Measurements from ENCODE around the gene SLC12A8.

The SLC12A8 gene

DNA sequence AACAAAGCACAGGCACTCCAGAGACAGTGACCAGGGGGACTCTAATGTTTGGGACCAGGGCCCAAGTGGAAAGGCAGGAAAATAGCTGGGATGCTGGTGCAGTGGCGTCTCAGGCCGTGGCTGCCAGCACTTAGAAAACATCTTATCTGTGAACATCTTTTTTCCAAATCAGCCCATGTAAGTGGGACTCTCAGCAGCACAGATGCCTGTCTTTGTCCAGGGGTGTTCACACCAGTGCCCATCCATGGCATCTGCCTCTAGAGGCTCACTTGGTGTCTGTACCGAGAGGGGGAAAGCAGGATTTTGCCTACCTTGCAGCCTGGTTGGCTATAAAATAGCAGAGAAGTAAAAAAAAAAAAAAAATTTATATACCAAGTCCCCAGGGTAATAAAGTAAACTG, 26.7 kb downstream of the SLC12A8 start:
- no peak for DNase-seq

DNA sequence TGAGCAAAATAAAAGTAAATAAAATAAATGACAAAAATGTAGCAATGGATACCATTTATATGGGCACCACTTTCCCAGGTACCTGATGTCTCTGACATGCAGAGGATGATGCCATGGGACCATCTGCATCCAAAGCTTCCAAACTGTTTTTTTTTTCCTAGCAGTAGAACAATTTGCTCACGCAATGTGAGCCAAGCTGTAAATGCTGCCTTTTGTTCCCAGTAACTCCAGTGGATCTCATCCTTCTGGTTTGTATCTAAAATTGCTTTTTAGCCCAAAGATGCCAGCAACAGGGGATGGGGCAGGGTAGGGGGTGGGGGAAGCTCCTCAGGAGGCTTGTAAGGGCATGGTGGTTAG, 32.7 kb downstream of the SLC12A8 start:
- DNase-seq: no peak

DNA sequence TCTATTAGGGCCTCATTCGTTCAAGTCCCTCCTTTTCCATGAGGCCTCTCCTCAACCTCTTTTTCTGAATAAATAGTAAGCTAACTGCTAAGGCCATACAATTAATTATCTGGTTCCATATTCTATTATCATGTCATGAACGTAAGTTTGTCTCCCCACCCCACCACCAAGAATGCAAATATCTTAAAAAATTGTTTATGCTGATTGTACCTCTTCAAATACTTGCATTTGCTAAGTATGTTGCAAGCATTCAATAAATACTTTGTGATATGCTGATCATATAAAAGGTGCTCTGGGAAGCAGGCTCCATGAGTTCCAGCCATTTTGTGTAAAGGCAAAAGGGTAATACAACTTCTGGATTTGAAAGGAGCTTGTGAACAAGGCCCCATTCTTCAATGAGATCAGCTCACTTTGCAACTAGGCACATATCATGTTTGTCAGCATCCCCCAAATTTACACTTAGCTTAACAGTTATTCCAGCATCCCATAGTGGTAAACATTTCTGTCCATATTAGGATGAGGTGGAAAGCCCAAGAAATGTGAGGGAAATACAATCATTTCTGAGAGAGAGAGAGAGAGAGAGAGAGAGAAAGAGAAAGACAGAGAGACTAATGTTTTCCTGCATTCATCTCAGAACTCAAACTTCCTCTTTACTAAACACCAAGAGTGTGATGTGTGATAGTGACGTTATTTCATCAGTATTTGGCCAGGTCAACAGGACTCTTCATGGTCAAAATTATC, 33.2 kb downstream of the SLC12A8 start:
- no peak for DNase-seq

DNA sequence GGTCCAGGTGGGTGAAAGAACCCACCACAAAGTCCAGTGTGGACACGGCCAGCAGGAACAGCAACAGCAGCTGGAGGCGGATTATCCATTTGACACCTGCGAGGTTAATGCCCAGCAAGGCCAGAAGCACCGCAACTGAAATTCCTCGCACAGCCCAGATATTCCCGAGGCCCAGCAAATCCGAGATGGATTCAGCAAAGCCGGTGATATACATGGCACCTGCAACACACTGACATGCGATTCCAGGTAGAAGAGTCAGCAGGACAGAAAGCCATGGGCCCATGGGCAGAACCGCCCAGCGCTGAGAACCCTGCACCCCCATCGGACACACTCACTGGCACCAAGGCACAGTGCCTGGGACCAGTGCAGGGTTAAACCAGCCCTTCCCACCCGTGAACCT, 34.8 kb downstream of the SLC12A8 start:
- DNase-seq: no peak

DNA sequence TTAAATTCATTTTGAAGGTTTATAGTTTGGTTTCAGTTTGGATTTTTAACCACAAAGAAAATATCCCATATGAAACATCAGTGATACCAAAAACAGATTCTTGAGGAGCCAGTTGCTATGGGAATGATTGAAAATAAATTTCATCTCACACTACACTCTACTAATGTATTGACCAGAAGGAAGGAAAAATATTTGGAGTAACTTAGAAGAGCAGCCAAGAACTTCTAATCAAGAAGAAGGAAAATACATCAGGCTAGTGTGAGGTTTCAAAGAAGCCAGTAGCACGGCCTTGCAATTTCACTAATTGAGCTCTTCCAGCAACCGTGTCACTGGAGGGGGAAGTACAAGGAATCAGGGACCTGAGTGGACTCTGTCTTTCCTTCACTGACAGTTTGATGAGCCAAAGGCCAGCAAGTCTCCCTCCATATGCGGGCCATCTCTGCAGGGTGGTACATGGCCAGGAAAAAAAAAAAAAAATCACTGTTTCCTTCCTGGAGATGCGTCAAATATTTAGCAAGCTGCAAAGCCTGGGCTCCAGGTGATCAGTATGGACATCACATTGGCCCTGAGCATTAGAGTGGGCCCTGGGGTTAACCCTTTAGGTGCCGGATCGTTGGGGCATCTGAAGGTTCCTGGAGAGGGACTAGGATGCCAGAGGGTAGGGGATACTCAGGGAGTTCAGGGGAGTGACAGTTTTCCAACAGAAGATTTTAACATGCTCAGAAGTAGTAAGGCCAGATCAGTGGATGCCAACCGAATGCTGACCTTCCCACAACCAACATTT, 37.1 kb downstream of the SLC12A8 start:
- DNase-seq: no peak

GRCh38 chr3:125172346-125172745, 40.2 kb downstream of the SLC12A8 start:
- no peak for DNase-seq

- no peak for DNase-seq
Observed at GRCh38 chr3:125168711-125169393, 43.7 kb downstream of the SLC12A8 start.

- DNase-seq: no peak
Observed at GRCh38 chr3:125166599-125167136, 45.9 kb downstream of the SLC12A8 start.

GRCh38 chr3:125165948-125166553, 46.5 kb downstream of the SLC12A8 start:
- DNase-seq: no peak

- DNase-seq: no peak
Observed at GRCh38 chr3:125165189-125165947, 47.2 kb downstream of the SLC12A8 start.

DNA sequence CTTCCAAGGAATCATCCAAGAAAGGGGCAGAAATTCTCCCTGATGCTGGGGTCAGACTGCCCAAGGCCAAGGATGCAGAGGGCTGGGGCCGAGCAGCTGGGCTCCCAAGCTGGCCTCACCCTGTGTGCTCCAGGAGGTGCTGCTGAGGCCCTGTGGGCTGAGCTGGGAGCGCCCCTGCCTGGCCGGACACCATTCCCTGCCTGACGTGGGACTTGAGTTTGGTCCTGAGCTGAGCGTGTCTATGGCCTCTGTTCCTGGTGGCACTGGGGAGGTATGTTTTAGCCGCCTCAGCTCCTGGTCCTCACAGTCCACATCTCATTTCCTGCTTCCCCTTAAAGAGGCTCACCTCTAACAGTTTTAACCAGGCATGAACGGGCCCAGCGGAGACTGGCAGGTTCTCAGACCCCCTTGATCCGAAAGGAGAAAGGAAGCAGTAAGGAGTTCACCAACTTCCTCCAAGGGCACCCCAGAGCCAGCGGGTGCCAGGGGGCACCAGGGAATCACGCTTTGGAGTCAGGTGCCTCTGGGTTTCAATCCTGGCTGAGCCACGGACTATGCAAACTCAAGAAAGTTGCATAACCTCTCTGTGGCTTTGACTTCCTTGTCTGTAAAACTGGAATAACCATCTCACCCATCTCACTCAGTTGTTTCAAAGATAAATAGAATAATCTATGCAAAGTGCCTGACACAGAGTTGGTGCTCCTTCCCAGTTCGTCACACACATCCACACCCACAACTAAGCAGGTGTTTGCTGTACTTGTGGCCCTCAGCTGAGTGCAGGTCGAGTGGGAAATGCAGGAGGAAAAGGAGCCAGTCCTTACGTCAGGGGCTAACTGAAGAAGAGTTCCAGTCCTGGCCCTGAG, 48.6 kb downstream of the SLC12A8 start:
- DNase-seq: no peak

- no peak for DNase-seq
Observed at GRCh38 chr3:125161607-125162219, 50.8 kb downstream of the SLC12A8 start.

DNA sequence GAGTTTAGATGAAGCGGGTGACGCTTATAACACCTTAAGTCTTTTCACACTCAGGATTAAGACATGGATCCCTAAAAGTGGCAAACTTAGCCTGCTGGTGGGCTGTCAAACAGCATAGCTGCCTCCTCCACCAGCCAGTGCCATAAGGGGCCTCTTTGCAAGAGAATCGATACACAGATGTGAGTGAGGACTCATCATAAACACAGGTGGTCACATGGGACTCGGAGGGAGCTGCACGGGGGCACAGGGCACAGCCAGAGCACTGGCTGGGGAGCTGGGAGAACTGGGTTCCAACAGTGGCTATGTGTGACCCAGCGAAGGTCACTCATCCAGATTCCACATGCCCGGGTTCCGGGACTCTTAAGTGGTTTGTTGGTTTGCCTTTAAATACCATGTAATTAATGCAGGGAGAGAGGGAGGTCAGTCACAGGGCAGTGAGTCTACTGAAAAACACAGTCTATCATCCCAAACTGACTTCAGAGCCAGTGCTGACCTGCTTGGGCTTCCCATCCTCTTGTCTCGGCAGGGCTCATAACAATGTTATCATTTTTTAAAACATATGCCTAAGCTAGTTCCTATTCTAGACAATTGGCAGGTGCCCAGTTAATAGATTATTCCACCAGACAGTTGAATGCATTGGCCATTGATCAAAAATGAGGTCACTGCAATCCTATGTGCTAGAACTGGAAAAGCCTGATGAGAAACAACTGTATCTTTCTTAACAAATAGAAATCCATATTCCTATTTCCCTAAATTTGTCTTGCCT, 51.8 kb downstream of the SLC12A8 start:
- no peak for DNase-seq

GRCh38 chr3:125157183-125157582, 55.4 kb downstream of the SLC12A8 start:
- DNase-seq: no peak

DNA sequence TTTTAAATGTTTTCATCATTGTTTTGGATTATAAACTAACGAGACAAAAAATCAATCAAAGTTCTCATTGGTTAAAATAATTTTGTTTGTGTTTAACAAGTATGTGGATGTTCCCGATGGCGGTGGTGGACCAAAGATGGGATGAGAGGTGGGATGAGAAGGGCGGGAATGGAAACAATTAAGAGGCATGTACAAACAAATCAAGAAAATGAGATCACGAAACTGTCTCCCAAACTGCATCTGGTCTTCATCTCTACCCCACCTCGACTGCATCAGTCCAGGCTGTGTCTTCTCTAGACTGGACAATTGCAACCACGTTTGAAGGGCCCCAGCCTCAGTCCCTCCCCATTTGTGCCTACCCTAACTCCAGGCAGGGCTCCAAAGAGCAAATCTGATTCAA, 56.1 kb downstream of the SLC12A8 start:
- no peak for DNase-seq

GRCh38 chr3:125154800-125155269, 57.7 kb downstream of the SLC12A8 start:
- DNase-seq: peak; percentile 55

- DNase-seq: no peak
Observed at GRCh38 chr3:125154110-125154509, 58.4 kb downstream of the SLC12A8 start.

GRCh38 chr3:125152951-125153350, 59.6 kb downstream of the SLC12A8 start:
- no peak for DNase-seq

DNA sequence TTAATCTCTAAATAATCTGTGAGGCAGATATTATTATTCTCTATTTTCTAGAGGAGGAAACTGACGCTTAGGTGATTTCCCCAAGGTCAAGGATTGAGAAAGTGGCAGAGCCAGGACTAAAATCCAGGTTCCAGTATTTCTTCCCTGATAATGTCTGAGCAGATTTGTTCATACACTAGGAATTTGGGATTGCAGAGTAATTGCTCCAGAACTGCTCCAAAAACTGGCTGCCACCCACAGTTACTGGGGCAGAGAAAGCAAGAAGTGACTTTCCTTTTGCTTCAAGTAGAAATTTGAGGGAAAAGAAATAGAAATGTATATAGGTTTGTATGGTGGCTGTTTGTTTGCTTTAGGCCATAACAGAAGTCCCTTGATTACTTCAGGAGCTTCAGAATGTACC, 60.6 kb downstream of the SLC12A8 start:
- DNase-seq: no peak

DNA sequence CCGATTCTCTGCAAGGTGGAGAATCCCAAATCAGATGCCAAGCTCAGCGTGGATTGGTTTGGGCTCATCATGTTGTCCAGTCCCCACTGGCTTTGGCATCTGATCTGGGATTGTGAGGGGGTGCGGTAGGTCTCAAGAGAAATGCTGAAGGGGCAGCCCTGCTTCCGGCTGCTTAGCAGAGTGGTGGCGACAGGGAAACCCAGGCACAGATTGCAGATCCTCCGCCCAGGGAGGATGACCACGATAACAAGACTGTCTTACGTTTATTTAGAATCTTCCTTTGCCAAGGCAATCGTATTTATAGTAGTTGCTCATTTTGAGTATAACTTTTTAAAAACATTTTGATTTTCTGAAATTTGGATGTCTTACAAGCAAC, 61.1 kb downstream of the SLC12A8 start:
- DNase-seq: no peak
